HepG2 (cell line): Measurements from ENCODE around the gene VPS18. TPM values are rescaled to one million over a fixed set of nuclear protein-coding genes. Genes with fewer than 3 reads are reported as not detected.

ENCODE experiments used
- ATF7 ChIP-seq, 2 experiments: fragments of 450-650 bp in 1 of 2; sonication (generic) in 1 of 2; formaldehyde crosslinking in 1 of 2; IDR thresholded peaks; 2 replicates each; pipeline versions ENCODE4 v1.4.0 to v1.6.1; 2016 to 2020; ENCODE audit warnings: antibody characterized with exemption in 1 of 2, mild to moderate bottlenecking in 1 of 2, missing genetic modification reagents in 1 of 2
- CHCHD3 ChIP-seq: sonication (generic); formaldehyde crosslinking; IDR thresholded peaks from 2 replicates; pipeline ENCODE4 v1.8.0; 2022; ENCODE audit warnings: mild to moderate bottlenecking, missing genetic modification reagents, moderate library complexity
- ELF3 ChIP-seq: IDR thresholded peaks from 2 replicates; pipeline ENCODE4 v1.6.1; 2016; ENCODE audit warnings: missing genetic modification reagents, missing compliant biosample characterization
- ETS1 ChIP-seq: sonication (generic); formaldehyde crosslinking; IDR thresholded peaks from 2 replicates; pipeline ENCODE4 v1.4.0; 2020; ENCODE audit warnings: missing genetic modification reagents
- ETV5 ChIP-seq: IDR thresholded peaks from 2 replicates; pipeline ENCODE4 v1.6.1; 2018; ENCODE audit warnings: missing biosample characterization, missing genetic modification reagents, inconsistent platforms, borderline replicate concordance
- FOXA3 ChIP-seq: IDR thresholded peaks from 2 replicates; pipeline ENCODE4 v1.6.1; 2016; ENCODE audit warnings: missing genetic modification reagents, missing compliant biosample characterization
- FOXP4 ChIP-seq: sonication (generic); formaldehyde crosslinking; IDR thresholded peaks from 2 replicates; pipeline ENCODE4 v1.4.0; 2020; ENCODE audit warnings: missing genetic modification reagents
- KDM2A ChIP-seq: sonication (generic); formaldehyde crosslinking; IDR thresholded peaks from 2 replicates; pipeline ENCODE4 v1.4.0; 2020; ENCODE audit warnings: low read depth, missing genetic modification reagents, borderline replicate concordance
- MIXL1 ChIP-seq: IDR thresholded peaks from 2 replicates; pipeline ENCODE4 v1.6.1; 2016
- MYNN ChIP-seq: sonication (generic); formaldehyde crosslinking; IDR thresholded peaks from 2 replicates; pipeline ENCODE4 v1.4.0; 2020; ENCODE audit warnings: mild to moderate bottlenecking, low read depth, missing genetic modification reagents
- NR1H2 ChIP-seq: sonication (generic); formaldehyde crosslinking; IDR thresholded peaks from 2 replicates; pipeline ENCODE4 v1.8.1; 2022; ENCODE audit warnings: low read depth, missing genetic modification reagents, borderline replicate concordance
- PAX8 ChIP-seq: sonication (generic); formaldehyde crosslinking; IDR thresholded peaks from 2 replicates; pipeline ENCODE4 v1.8.0; 2022; ENCODE audit warnings: mild to moderate bottlenecking, missing genetic modification reagents, borderline replicate concordance
- PAXIP1 ChIP-seq: sonication (generic); formaldehyde crosslinking; conservative IDR thresholded peaks from 2 replicates; pipeline ENCODE4 v1.4.0; 2020; ENCODE audit warnings: mild to moderate bottlenecking, missing genetic modification reagents, moderate library complexity
- SAP130 ChIP-seq: IDR thresholded peaks from 2 replicates; pipeline ENCODE4 v1.6.1; 2016; ENCODE audit warnings: low read depth
- SMYD3 ChIP-seq: sonication (generic); formaldehyde crosslinking; IDR thresholded peaks from 2 replicates; pipeline ENCODE4 v1.8.1; 2023; ENCODE audit warnings: mild to moderate bottlenecking, missing genetic modification reagents
- SOX6 ChIP-seq, 2 experiments: fragments of 450-650 bp in 1 of 2; sonication (generic) in 1 of 2; formaldehyde crosslinking in 1 of 2; IDR thresholded peaks; 2 replicates each; pipeline versions ENCODE4 v1.4.0 to v1.6.1; 2017 to 2020; ENCODE audit warnings: antibody characterized with exemption in 1 of 2, mild to moderate bottlenecking in 1 of 2, missing genetic modification reagents in 1 of 2
- TAF1 ChIP-seq: sonication (generic); formaldehyde crosslinking; IDR thresholded peaks from 2 replicates; pipeline ENCODE4 v1.4.0; 2020; ENCODE audit warnings: missing genetic modification reagents
- ZNF382 ChIP-seq: sonication (generic); formaldehyde crosslinking; IDR thresholded peaks from 2 replicates; pipeline ENCODE4 v1.5.0; 2020; ENCODE audit warnings: missing genetic modification reagents, mild to moderate bottlenecking, borderline replicate concordance
- ZNF512 ChIP-seq: sonication (generic); formaldehyde crosslinking; IDR thresholded peaks from 2 replicates; pipeline ENCODE4 v1.4.0; 2020; ENCODE audit warnings: mild to moderate bottlenecking, missing genetic modification reagents
- ZNF562 ChIP-seq: sonication (generic); formaldehyde crosslinking; IDR thresholded peaks from 2 replicates; pipeline ENCODE4 v1.8.0; 2022; ENCODE audit warnings: missing genetic modification reagents, borderline replicate concordance
- ZNF570 ChIP-seq: sonication (generic); formaldehyde crosslinking; IDR thresholded peaks from 2 replicates; pipeline ENCODE4 v1.4.0; 2020; ENCODE audit warnings: mild to moderate bottlenecking, missing genetic modification reagents, borderline replicate concordance
- polyA plus RNA-seq, 8 experiments: library from polyadenylated mRNA; depleted of rRNA in 3 of 8; stranded (reverse) in 7 of 8; unstranded in 1 of 8; fragments of >200 nt; fragmentation: Illumina TruSeq in 4 of 8; extraction: Trizol in 4 of 8; gene quantifications; 2 replicates each; pipeline versions ENCODE4 v1.2.1 to v1.2.3, GENCODE V29; 2011 to 2016; ENCODE audit warnings: low read depth in 4 of 8, missing spikeins in 1 of 8, mixed read lengths in 1 of 8; ENCODE audit not compliant: insufficient read depth in 1 of 8
- total RNA-seq, 5 experiments: library from RNA; depleted of rRNA; stranded (reverse); fragments of >200 nt; fragmentation: Illumina TruSeq; extraction: Trizol; gene quantifications; 2 replicates each; pipeline ENCODE4 v1.2.3, GENCODE V29; 2016; ENCODE audit warnings: low read depth in 1 of 5

VPS18 gene
- total and polyA plus RNA-seq, 2 of the 13 experiments (the other 11 are each of a cell fraction or from before 2014, with no cell fraction given): 5.8 to 17.0 TPM

- TF ChIP-seq ATF7 (IDR thresholded peaks at IDR 0.05): no peak
- TF ChIP-seq ATF7 (CRISPR knock-in tag; IDR thresholded peaks at IDR 0.05): no peak
- no peak for TF ChIP-seq CHCHD3
- TF ChIP-seq ZNF512: no peak
- TF ChIP-seq KDM2A (CRISPR knock-in tag): 0 out of 2 replicates have a peak, but pooled peaks have one; percentile 24
- TF ChIP-seq ZNF562 (CRISPR knock-in tag): no peak
- 0 out of 2 replicates have a peak, but pooled peaks have one; percentile 20 for TF ChIP-seq SAP130 (CRISPR knock-in tag)
- no peak for TF ChIP-seq SOX6 (IDR thresholded peaks at IDR 0.05)
- TF ChIP-seq SOX6 (CRISPR knock-in tag; IDR thresholded peaks at IDR 0.05): no peak
- TF ChIP-seq ELF3 (CRISPR knock-in tag): peak; percentile 60; the same call in 1 of the 2 replicates
- peak; percentile 30; the same call in 1 of the 2 replicates for TF ChIP-seq FOXP4
- TF ChIP-seq FOXA3 (CRISPR knock-in tag): no peak
- 0 out of 2 replicates have a peak, but pooled peaks have one; percentile 29 for TF ChIP-seq PAXIP1
- no peak for TF ChIP-seq ZNF382
- TF ChIP-seq SMYD3 (CRISPR knock-in tag): no peak
- no peak for TF ChIP-seq NR1H2 (CRISPR knock-in tag)
- TF ChIP-seq PAX8 (CRISPR knock-in tag): no peak
- peak; percentile 58; the same call in 1 of the 2 replicates for TF ChIP-seq ETV5
- no peak for TF ChIP-seq ETS1 (CRISPR knock-in tag)
- no peak for TF ChIP-seq MIXL1 (CRISPR knock-in tag)
- TF ChIP-seq MYNN: no peak
- TF ChIP-seq TAF1 (CRISPR knock-in tag): no peak
- no peak for TF ChIP-seq ZNF570 (CRISPR knock-in tag)
These were observed 46.9 kb upstream of the VPS18 start (continued) for GRCh38 chr15:40847223-40847961.
